GM18508 (cell line): Measurements from ENCODE around the gene TMEM182.

ENCODE experiments used
- ATAC-seq: cut with Tn5 transposase; IDR thresholded peaks from one replicate; pipeline ENCODE4 v1.9.1; 2021; ENCODE audit warnings: moderate number of reproducible peaks; ENCODE audit not compliant: insufficient read depth, unreplicated experiment

The TMEM182 gene

GRCh38 chr2:102765061-102765460 lies 3.2 kb downstream of the TMEM182 start:
- ATAC-seq, result no peak

GRCh38 chr2:102768253-102768652 lies 6.4 kb downstream of the TMEM182 start:
- ATAC-seq, result no peak

- ATAC-seq, result no peak
Observed at GRCh38 chr2:102768892-102769291, 7.1 kb downstream of the TMEM182 start.

- no peak for ATAC-seq
Observed at GRCh38 chr2:102770506-102770905, 8.7 kb downstream of the TMEM182 start.

- ATAC-seq, result no peak
Observed at GRCh38 chr2:102771114-102771513, 9.3 kb downstream of the TMEM182 start.

GRCh38 chr2:102772659-102773058 lies 10.8 kb downstream of the TMEM182 start:
- ATAC-seq, result no peak

- ATAC-seq, result no peak
Observed at GRCh38 chr2:102773149-102773705, 11.4 kb downstream of the TMEM182 start.

- no peak for ATAC-seq
Observed at GRCh38 chr2:102778260-102778659, 16.4 kb downstream of the TMEM182 start.

GRCh38 chr2:102780467-102780866 lies 18.6 kb downstream of the TMEM182 start:
- no peak for ATAC-seq

- no peak for ATAC-seq
Observed at GRCh38 chr2:102782187-102782586, 20.4 kb downstream of the TMEM182 start.

- no peak for ATAC-seq
Observed at GRCh38 chr2:102782933-102783332, 21.1 kb downstream of the TMEM182 start.

GRCh38 chr2:102783506-102784183 lies 21.8 kb downstream of the TMEM182 start:
- no peak for ATAC-seq

- ATAC-seq, result no peak
Observed at GRCh38 chr2:102784940-102785339, 23.1 kb downstream of the TMEM182 start.

- ATAC-seq, result no peak
Observed at GRCh38 chr2:102788216-102788884, 26.5 kb downstream of the TMEM182 start.

- ATAC-seq, result no peak
Observed at GRCh38 chr2:102788885-102789260, 27.0 kb downstream of the TMEM182 start.

GRCh38 chr2:102789349-102790090 lies 27.7 kb downstream of the TMEM182 start:
- ATAC-seq, result no peak

- no peak for ATAC-seq
Observed at GRCh38 chr2:102790091-102790455, 28.2 kb downstream of the TMEM182 start.

- no peak for ATAC-seq
Observed at GRCh38 chr2:102792568-102793208, 30.9 kb downstream of the TMEM182 start.

- ATAC-seq, result no peak
Observed at GRCh38 chr2:102795641-102796040, 33.8 kb downstream of the TMEM182 start.

GRCh38 chr2:102796337-102796736 lies 34.5 kb downstream of the TMEM182 start:
- no peak for ATAC-seq

- no peak for ATAC-seq
Observed at GRCh38 chr2:102797486-102797885, 35.7 kb downstream of the TMEM182 start.
